HUDEP-2 (cell line): ENCODE data around the gene EFCAB8.
"Not testable (repeated sequence)": the region's sequence is repeated elsewhere in the genome, so short reads cannot be mapped to it uniquely, and the experiment has no call there.

Experiments used
- DNase-seq, 76 experiments: peaks; one replicate each; lab custom pipeline; 2025; ENCODE audit not compliant: unreplicated experiment in 76 of 76; lab: John Stamatoyannopoulos, UW

The EFCAB8 gene

GRCh38 chr20:32968478-32969241, 109.9 kb downstream of the EFCAB8 start:
- DNase-seq = no peak

- DNase-seq = no peak
Observed at GRCh38 chr20:32969356-32970114, 110.8 kb downstream of the EFCAB8 start.

GRCh38 chr20:32970115-32970972, 111.6 kb downstream of the EFCAB8 start:
- DNase-seq = no peak

- no peak for DNase-seq
Observed at GRCh38 chr20:32970973-32971300, 112.2 kb downstream of the EFCAB8 start.

- no peak for DNase-seq
Observed at GRCh38 chr20:32971703-32972161, 113.0 kb downstream of the EFCAB8 start.

- no peak for DNase-seq
Observed at GRCh38 chr20:32972181-32973076, 113.7 kb downstream of the EFCAB8 start.

- no peak for DNase-seq
Observed at GRCh38 chr20:32973077-32973717, 114.5 kb downstream of the EFCAB8 start.

- DNase-seq = not testable (repeated sequence)
Observed at GRCh38 chr20:32974204-32975064, 115.7 kb downstream of the EFCAB8 start.

- not testable (repeated sequence) for DNase-seq
Observed at GRCh38 chr20:32975121-32975520, 116.4 kb downstream of the EFCAB8 start.

- DNase-seq = no peak
Observed at GRCh38 chr20:32975698-32976674, 117.3 kb downstream of the EFCAB8 start.

GRCh38 chr20:32976746-32977145, 118.0 kb downstream of the EFCAB8 start:
- no peak for DNase-seq

- DNase-seq = no peak
Observed at GRCh38 chr20:32977281-32978008, 118.7 kb downstream of the EFCAB8 start.

- no peak for DNase-seq
Observed at GRCh38 chr20:32978009-32978335, 119.2 kb downstream of the EFCAB8 start.

GRCh38 chr20:32979201-32979998, 120.7 kb downstream of the EFCAB8 start:
- DNase-seq = no peak

- no peak for DNase-seq
Observed at GRCh38 chr20:32980131-32980941, 121.6 kb downstream of the EFCAB8 start.
